Smooth muscle cell (in vitro differentiated cells): ENCODE data around the gene AGER. TPM values are rescaled to one million over a fixed set of nuclear protein-coding genes. Genes with fewer than 3 reads are reported as not detected.

Source experiments
- DNase-seq: peaks from one replicate; lab custom pipeline; 2025; ENCODE audit not compliant: unreplicated experiment; lab: John Stamatoyannopoulos, UW
- H2AFZ ChIP-seq: fragments of 200-600 bp; sonication (generic); 2 replicates; pipeline ENCODE4 v1.6.0; 2016; ENCODE audit warnings: antibody characterized with exemption, low read depth, mild to moderate bottlenecking
- H3F3A ChIP-seq: fragments of 200-600 bp; sonication (generic); 2 replicates; pipeline ENCODE4 v1.6.0; 2017; ENCODE audit warnings: antibody characterized with exemption, low read depth
- H3K27ac ChIP-seq: fragments of 200-600 bp; sonication (generic); 2 replicates; pipeline ENCODE4 v1.5.1; 2016; ENCODE audit warnings: low read depth, mild to moderate bottlenecking
- H3K27me3 ChIP-seq: fragments of 200-600 bp; sonication (generic); 2 replicates; pipeline ENCODE4 v1.6.1; 2016; ENCODE audit warnings: low read depth, mild to moderate bottlenecking
- H3K36me3 ChIP-seq: fragments of 200-600 bp; sonication (generic); 2 replicates; pipeline ENCODE4 v1.5.1; 2016; ENCODE audit warnings: low read depth
- H3K4me1 ChIP-seq: fragments of 200-600 bp; sonication (generic); 2 replicates; pipeline ENCODE4 v1.5.1; 2016; ENCODE audit warnings: low read depth
- H3K4me2 ChIP-seq: fragments of 200-600 bp; sonication (generic); 2 replicates; pipeline ENCODE4 v1.6.0; 2016; ENCODE audit warnings: mild to moderate bottlenecking
- H3K4me3 ChIP-seq: fragments of 200-600 bp; sonication (generic); 2 replicates; pipeline ENCODE4 v1.5.1; 2016; ENCODE audit warnings: mild to moderate bottlenecking
- H3K79me2 ChIP-seq: fragments of 200-600 bp; sonication (generic); 2 replicates; pipeline ENCODE4 v1.6.0; 2016; ENCODE audit warnings: low read depth, mild to moderate bottlenecking
- H3K9ac ChIP-seq: fragments of 200-600 bp; sonication (generic); 2 replicates; pipeline ENCODE4 v1.6.0; 2016; ENCODE audit warnings: low read depth
- H3K9me3 ChIP-seq: fragments of 200-600 bp; sonication (generic); replicated peaks from 2 replicates; pipeline ENCODE4 v1.5.1; 2016; ENCODE audit warnings: low read depth
- H4K20me1 ChIP-seq: fragments of 200-600 bp; sonication (generic); 2 replicates; pipeline ENCODE4 v1.6.0; 2016; ENCODE audit warnings: low read depth
- CTCF ChIP-seq: fragments of 200-600 bp; sonication (generic); IDR thresholded peaks from 2 replicates; pipeline ENCODE4 v1.5.1; 2017; ENCODE audit warnings: borderline replicate concordance, mild to moderate bottlenecking, antibody characterized with exemption; ENCODE audit not compliant: insufficient read depth, poor library complexity, severe bottlenecking
- WGBS: methylation state at CpG from one replicate; pipeline ENCODE4 v1.1.7; 2016; ENCODE audit warnings: low lambda C conversion rate; 5-methylcytosine and 5-hydroxymethylcytosine counted together
- microRNA-seq: library from miRNA; unstranded; fragments of <30 nt; microRNA quantifications from one replicate; pipeline ENCODE4, GENCODE V29; 2016; ENCODE audit warnings: borderline number of aligned reads
- polyA plus RNA-seq: library from polyadenylated mRNA; unstranded; fragments of >200 nt; fragmentation: Nextera tagmentation; extraction: Ambion mirVana; gene quantifications from 2 replicates; pipeline ENCODE4 v1.2.1, GENCODE V29; 2016
- small RNA-seq: library from RNA; depleted of rRNA; stranded (forward); fragments of <200 nt; gene quantifications from one replicate; pipeline ENCODE3, GENCODE V24; 2014
- total RNA-seq: library from RNA; depleted of rRNA; stranded (reverse); fragments of >200 nt; gene quantifications from 2 replicates; pipeline ENCODE4 v1.2.3, GENCODE V29; 2014

AGER gene
- total and polyA plus RNA-seq, 2 experiments from 2014 or later: 2.5 to 2.6 TPM

- TF ChIP-seq CTCF: no peak
Observed at GRCh38 chr6:32131439-32131948, 52.6 kb downstream of the AGER start.

More at GRCh38 chr6:32131439-32131948, 52.6 kb downstream of the AGER start:
- 94% methylated on average over 14 of the region's 14 CpGs for WGBS
- Histone ChIP-seq H3K4me1 (peaks cover 21% of the 10 kb centered on the region), H3K4me3 (no peak overlapping the region), H3K36me3 (no peaks in the 10 kb centered on the region), H2AFZ (no peak overlapping the region), H3F3A (peaks cover 4% of the 10 kb centered on the region), H4K20me1 (no peaks in the 10 kb centered on the region), H3K27ac (no peak overlapping the region), H3K27me3 (no peaks in the 10 kb centered on the region), H3K4me2 (no peak overlapping the region), H3K9me3 (no peaks in the 10 kb centered on the region), H3K9ac (no peak overlapping the region), H3K79me2 (peaks cover 18% of the 10 kb centered on the region)
- no peak for DNase-seq

Small RNA genes within 50 kb of the gene (microRNA-seq; reads per million reads assigned to microRNA genes)
- gene MIR6721 (8.8 reads per million, percentile 11 among the genes with 10 or more reads in this experiment), gene MIR6833 (not detected)

Small RNA genes within 50 kb of the gene (small RNA-seq; reads per million reads assigned to genes)
- gene AL662884.1: not detected
- not detected for gene MIR6833

Other genes starting within 250 kb of the AGER start
- not detected in 2 replicates for gene CFB, start 238.2 kb downstream of the AGER start, total RNA-seq
- gene CFB, start 238.2 kb downstream of the AGER start, polyA plus RNA-seq: 2.3 and 4.1 TPM in 2 replicates
- gene NELFE, start 225.3 kb downstream of the AGER start, total RNA-seq: 78.6 and 91.5 TPM in 2 replicates
- 125 and 134 TPM in 2 replicates for gene NELFE, start 225.3 kb downstream of the AGER start, polyA plus RNA-seq
- gene SKIC2, start 225.1 kb downstream of the AGER start, total RNA-seq: 24.6 and 27.6 TPM in 2 replicates
- 55.0 and 56.0 TPM in 2 replicates for gene SKIC2, start 225.1 kb downstream of the AGER start, polyA plus RNA-seq
- 7.8 and 11.0 TPM in 2 replicates for gene DXO, start 212.1 kb downstream of the AGER start, total RNA-seq
- gene DXO, start 212.1 kb downstream of the AGER start, polyA plus RNA-seq: 21.9 and 23.5 TPM in 2 replicates
- gene C4A, start 202.2 kb downstream of the AGER start, total RNA-seq: 2.8 and 4.6 TPM in 2 replicates
- 1.7 and 4.4 TPM in 2 replicates for gene C4A, start 202.2 kb downstream of the AGER start, polyA plus RNA-seq
- gene C4B, start 169.5 kb downstream of the AGER start, total RNA-seq: 1.7 and 3.8 TPM in 2 replicates
- 1.3 and 2.9 TPM in 2 replicates for gene C4B, start 169.5 kb downstream of the AGER start, polyA plus RNA-seq
- gene CYP21A2, start 145.8 kb downstream of the AGER start, total RNA-seq: 0.58 TPM in 1 of 2 replicates, not detected in the other
- 0.38 TPM in 1 of 2 replicates, not detected in the other for gene CYP21A2, start 145.8 kb downstream of the AGER start, polyA plus RNA-seq
- gene TNXB, start 74.9 kb downstream of the AGER start, total RNA-seq: 1.1 and 1.8 TPM in 2 replicates
- gene TNXB, start 74.9 kb downstream of the AGER start, polyA plus RNA-seq: 1.1 and 4.3 TPM in 2 replicates
- 22.2 and 23.0 TPM in 2 replicates for gene ATF6B, start 56.0 kb downstream of the AGER start, total RNA-seq
- gene ATF6B, start 56.0 kb downstream of the AGER start, polyA plus RNA-seq: 22.5 and 39.8 TPM in 2 replicates
- 5.3 and 6.5 TPM in 2 replicates for gene FKBPL, start 54.0 kb downstream of the AGER start, total RNA-seq
- 5.4 and 7.7 TPM in 2 replicates for gene FKBPL, start 54.0 kb downstream of the AGER start, polyA plus RNA-seq
- 0.94 TPM in 1 of 2 replicates, not detected in the other for gene PRRT1, start 32.3 kb downstream of the AGER start, total RNA-seq
- gene PRRT1, start 32.3 kb downstream of the AGER start, polyA plus RNA-seq: 1.4 and 3.3 TPM in 2 replicates
- gene PPT2, start 30.1 kb downstream of the AGER start, total RNA-seq: 13.3 and 17.5 TPM in 2 replicates
- 15.7 and 17.8 TPM in 2 replicates for gene PPT2, start 30.1 kb downstream of the AGER start, polyA plus RNA-seq
- gene EGFL8, start 19.7 kb downstream of the AGER start, total RNA-seq: 3.6 and 5.6 TPM in 2 replicates
- 4.3 and 8.2 TPM in 2 replicates for gene EGFL8, start 19.7 kb downstream of the AGER start, polyA plus RNA-seq
- gene AGPAT1, start 8.2 kb downstream of the AGER start, total RNA-seq: 60.5 and 71.1 TPM in 2 replicates
- 51.8 and 52.4 TPM in 2 replicates for gene AGPAT1, start 8.2 kb downstream of the AGER start, polyA plus RNA-seq
- gene RNF5, start 5.8 kb downstream of the AGER start, total RNA-seq: 49.3 and 58.1 TPM in 2 replicates
- 74.0 and 75.9 TPM in 2 replicates for gene RNF5, start 5.8 kb downstream of the AGER start, polyA plus RNA-seq
- gene PBX2, start 5.9 kb upstream of the AGER start, total RNA-seq: 33.2 and 43.6 TPM in 2 replicates
- gene PBX2, start 5.9 kb upstream of the AGER start, polyA plus RNA-seq: 11.6 and 14.0 TPM in 2 replicates
- 4.8 and 5.3 TPM in 2 replicates for gene GPSM3, start 8.4 kb upstream of the AGER start, total RNA-seq
- gene GPSM3, start 8.4 kb upstream of the AGER start, polyA plus RNA-seq: 14.2 and 15.6 TPM in 2 replicates
- 0.27 and 0.54 TPM in 2 replicates for gene NOTCH4, start 39.8 kb upstream of the AGER start, total RNA-seq
- gene NOTCH4, start 39.8 kb upstream of the AGER start, polyA plus RNA-seq: 1.3 and 1.6 TPM in 2 replicates
- not detected in 2 replicates for gene TSBP1, start 187.7 kb upstream of the AGER start, total RNA-seq
- not detected in 2 replicates for gene TSBP1, start 187.7 kb upstream of the AGER start, polyA plus RNA-seq
- not detected in 2 replicates for gene BTNL2, start 222.9 kb upstream of the AGER start, total RNA-seq
- gene BTNL2, start 222.9 kb upstream of the AGER start, polyA plus RNA-seq: not detected in 2 replicates